Measurements from ENCODE around the gene FFAR3.
"Not testable (repeated sequence)": the region's sequence is repeated elsewhere in the genome, so short reads cannot be mapped to it uniquely, and the experiment has no call there.

The FFAR3 gene

GRCh38 chr19:35351411-35352176, 6.7 kb upstream of the FFAR3 start:
- no peak for DNase-seq (ENCODE audit: low read depth in 3 of 3)

- no peak for DNase-seq (ENCODE audit: low read depth in 3 of 3)
Observed at GRCh38 chr19:35352177-35352447, 6.1 kb upstream of the FFAR3 start.

- DNase-seq (ENCODE audit: low read depth in 3 of 3) = peak; percentile 37 to 69 (median 50)
Observed at GRCh38 chr19:35352448-35353304, 5.6 kb upstream of the FFAR3 start.

- DNase-seq (ENCODE audit: low read depth in 3 of 3) = no peak
Observed at GRCh38 chr19:35353635-35354034, 4.6 kb upstream of the FFAR3 start.

- no peak for DNase-seq (ENCODE audit: low read depth in 3 of 3)
Observed at GRCh38 chr19:35354898-35355297, 3.4 kb upstream of the FFAR3 start.

GRCh38 chr19:35355791-35356460, 2.3 kb upstream of the FFAR3 start:
- no peak for DNase-seq (ENCODE audit: low read depth in 3 of 3)

- DNase-seq (ENCODE audit: low read depth in 3 of 3) = not testable (repeated sequence)
Observed at GRCh38 chr19:35358834-35359233, 574 bp downstream of the FFAR3 start.

GRCh38 chr19:35359395-35359794, 1.1 kb downstream of the FFAR3 start:
- not testable (repeated sequence) for DNase-seq (ENCODE audit: low read depth in 3 of 3)

- DNase-seq (ENCODE audit: low read depth in 3 of 3) = not testable (repeated sequence)
Observed at GRCh38 chr19:35360081-35360480, 1.8 kb downstream of the FFAR3 start.

GRCh38 chr19:35360880-35361420, 2.7 kb downstream of the FFAR3 start:
- DNase-seq (ENCODE audit: low read depth in 3 of 3) = no peak

GRCh38 chr19:35362261-35363000, 4.2 kb downstream of the FFAR3 start:
- no peak for DNase-seq (ENCODE audit: low read depth in 3 of 3)

- no peak for DNase-seq (ENCODE audit: low read depth in 3 of 3)
Observed at GRCh38 chr19:35363001-35363590, 4.8 kb downstream of the FFAR3 start.

- no peak for DNase-seq (ENCODE audit: low read depth in 3 of 3)
Observed at GRCh38 chr19:35363711-35364425, 5.6 kb downstream of the FFAR3 start.

GRCh38 chr19:35365303-35365702, 7.0 kb downstream of the FFAR3 start:
- DNase-seq (ENCODE audit: low read depth in 3 of 3) = no peak

- no peak for DNase-seq (ENCODE audit: low read depth in 3 of 3)
Observed at GRCh38 chr19:35368378-35368777, 10.1 kb downstream of the FFAR3 start.

GRCh38 chr19:35369522-35369921, 11.3 kb downstream of the FFAR3 start:
- DNase-seq (ENCODE audit: low read depth in 3 of 3) = no peak

- no peak for DNase-seq (ENCODE audit: low read depth in 3 of 3)
Observed at GRCh38 chr19:35370722-35371121, 12.5 kb downstream of the FFAR3 start, which contains the start of gene GPR42. Gene GPR42 (plus strand): TSS chr19:35371068. CDS start chr19:35371360, 292 bp downstream.

GRCh38 chr19:35373492-35373891, 15.2 kb downstream of the FFAR3 start:
- DNase-seq (ENCODE audit: low read depth in 3 of 3) = no peak

GRCh38 chr19:35374031-35374430, 15.8 kb downstream of the FFAR3 start:
- DNase-seq (ENCODE audit: low read depth in 3 of 3) = not testable (repeated sequence)

- DNase-seq (ENCODE audit: low read depth in 3 of 3) = no peak
Observed at GRCh38 chr19:35375505-35376307, 17.4 kb downstream of the FFAR3 start.

Data from stimulated activated CD4-positive, alpha-beta T cell treated with anti-CD3 and anti-CD28 coated beads, TNF-alpha, amount 100 ng/mL, for 24 hours (primary cell).